GM12875 (cell line): Measurements from ENCODE around the gene CD96.

Source experiments
- H3K4me3 ChIP-seq: one replicate; pipeline ENCODE4 v1.5.1; 2011; ENCODE audit warnings: low read depth, low read length, control low read depth
- CTCF ChIP-seq: IDR thresholded peaks from 2 replicates; pipeline ENCODE4 v1.5.1; 2011; ENCODE audit warnings: low read depth, mild to moderate bottlenecking, control low read depth, inconsistent platforms, low read length, moderate library complexity, borderline replicate concordance; ENCODE audit not compliant: insufficient read depth

The CD96 gene

GRCh38 chr3:111592143-111592542 is 50.1 kb downstream of the CD96 start:
- no peak overlapping the region for H3K4me3 ChIP-seq
- TF ChIP-seq CTCF, result no peak

- peak overlapping the region; percentile 23 for H3K4me3 ChIP-seq
- no peak for TF ChIP-seq CTCF
Observed at GRCh38 chr3:111592936-111593335, 50.9 kb downstream of the CD96 start.

GRCh38 chr3:111593666-111594065 is 51.7 kb downstream of the CD96 start:
- H3K4me3 ChIP-seq, result peak overlapping the region; percentile 39

GRCh38 chr3:111594205-111594604 is 52.2 kb downstream of the CD96 start:
- peak overlapping the region; percentile 39 for H3K4me3 ChIP-seq
- TF ChIP-seq CTCF, result no peak

More at GRCh38 chr3:111593666-111594065, 51.7 kb downstream of the CD96 start:
- no peak for TF ChIP-seq CTCF

GRCh38 chr3:111594781-111595180 is 52.8 kb downstream of the CD96 start:
- no peak for TF ChIP-seq CTCF
- H3K4me3 ChIP-seq, result no peak overlapping the region

- TF ChIP-seq CTCF, result no peak
- no peak within 1 kb of the TSS for H3K4me3 ChIP-seq
Observed at GRCh38 chr3:111595232-111595631, 53.2 kb downstream of the CD96 start, which contains the start of gene ZBED2. Gene ZBED2 (minus strand): TSS chr3:111595346. CDS start chr3:111594201, 1,145 bp downstream.

GRCh38 chr3:111596328-111596727 is 54.3 kb downstream of the CD96 start:
- no peak for TF ChIP-seq CTCF
- H3K4me3 ChIP-seq, result no peak overlapping the region
